OCI-LY3 (cell line): ENCODE results near the gene TMEM151A.

Source experiments
- CTCF ChIP-seq: fragments of 200-600, 300-600 bp; sonication (generic); IDR thresholded peaks from 2 replicates; pipeline ENCODE4 v1.5.1; 2014; ENCODE audit warnings: antibody characterized with exemption, low read length, low read depth
- EZH2phosphoT487 ChIP-seq: fragments of 200-600 bp; shearing (Covaris generic); IDR thresholded peaks from 2 replicates; pipeline ENCODE4 v1.6.1; 2018; ENCODE audit warnings: antibody characterized with exemption, mixed run types, low read depth

- TF ChIP-seq CTCF (no peak), EZH2phosphoT487 (no peak)
Observed at GRCh38 chr11:66293777-66294625, 2.3 kb downstream of the TMEM151A start.
